ENCODE data around the gene TEK. TPM values are rescaled to one million over a fixed set of nuclear protein-coding genes. Genes with fewer than 3 reads are reported as not detected.
A peak's percentile ranks its signal among the peaks of the same experiment; 100 is the strongest.

TEK gene
- total RNA-seq, 1 donor = 8.3 TPM

GRCh38 chr9:27094640-27095298 lies 14.3 kb upstream of the TEK start:
- DNase-seq (ENCODE audit: insufficient read length, low spot score, missing footprints) = peak; percentile 91
- Histone ChIP-seq H2AFZ (ENCODE audit: low read length) (peak overlapping the region; percentile 15), H3K36me3 (ENCODE audit: insufficient read depth, low read length) (no peaks in the 10 kb centered on the region), H3K4me3 (ENCODE audit: insufficient read depth, low read length) (peak overlapping the region; percentile 16), H3K27ac (ENCODE audit: low read depth, low read length) (peak overlapping the region; percentile 65), H3K4me1 (ENCODE audit: insufficient read depth, low read length) (peaks cover 38% of the 10 kb centered on the region), H3K9me3 (ENCODE audit: low read depth, low read length) (no peaks in the 10 kb centered on the region), H3K27me3 (ENCODE audit: insufficient read depth, low read length) (no peaks in the 10 kb centered on the region), H3K79me2 (ENCODE audit: insufficient read depth, low read length) (no peaks in the 10 kb centered on the region), H4K20me1 (ENCODE audit: insufficient read depth, low read length) (no peaks in the 10 kb centered on the region), H3K4me2 (ENCODE audit: insufficient read depth, low read length) (peak overlapping the region; percentile 63)
- TF ChIP-seq, protein P1, sequence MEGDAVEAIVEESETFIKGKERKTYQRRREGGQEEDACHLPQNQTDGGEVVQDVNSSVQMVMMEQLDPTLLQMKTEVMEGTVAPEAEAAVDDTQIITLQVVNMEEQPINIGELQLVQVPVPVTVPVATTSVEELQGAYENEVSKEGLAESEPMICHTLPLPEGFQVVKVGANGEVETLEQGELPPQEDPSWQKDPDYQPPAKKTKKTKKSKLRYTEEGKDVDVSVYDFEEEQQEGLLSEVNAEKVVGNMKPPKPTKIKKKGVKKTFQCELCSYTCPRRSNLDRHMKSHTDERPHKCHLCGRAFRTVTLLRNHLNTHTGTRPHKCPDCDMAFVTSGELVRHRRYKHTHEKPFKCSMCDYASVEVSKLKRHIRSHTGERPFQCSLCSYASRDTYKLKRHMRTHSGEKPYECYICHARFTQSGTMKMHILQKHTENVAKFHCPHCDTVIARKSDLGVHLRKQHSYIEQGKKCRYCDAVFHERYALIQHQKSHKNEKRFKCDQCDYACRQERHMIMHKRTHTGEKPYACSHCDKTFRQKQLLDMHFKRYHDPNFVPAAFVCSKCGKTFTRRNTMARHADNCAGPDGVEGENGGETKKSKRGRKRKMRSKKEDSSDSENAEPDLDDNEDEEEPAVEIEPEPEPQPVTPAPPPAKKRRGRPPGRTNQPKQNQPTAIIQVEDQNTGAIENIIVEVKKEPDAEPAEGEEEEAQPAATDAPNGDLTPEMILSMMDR (IDR thresholded peaks at IDR 0.05; ENCODE audit: extremely low read depth, low read depth, low read length) = no peak

DNA sequence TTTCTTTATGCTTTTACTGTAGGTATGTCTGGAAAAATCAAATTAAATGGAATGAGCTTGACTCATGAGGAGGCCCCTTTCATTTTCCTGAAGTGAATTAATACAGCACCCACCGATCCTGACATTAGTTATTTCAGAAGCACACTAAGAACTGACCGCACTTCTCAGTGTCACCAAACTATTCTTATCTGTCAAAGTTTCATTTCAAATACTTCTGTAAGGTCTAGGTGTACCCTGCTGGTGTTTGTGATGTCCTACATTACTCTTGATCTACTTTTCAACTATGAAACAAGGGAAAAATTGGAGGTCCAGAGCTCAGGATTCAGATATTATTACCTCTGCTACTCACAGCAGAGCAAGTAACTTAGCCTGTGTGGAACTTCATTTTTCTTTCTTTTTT lies 1.8 kb upstream of the TEK start:
- Histone ChIP-seq H3K79me2 (ENCODE audit: insufficient read depth, low read length) (peaks cover 2% of the 10 kb centered on the region), H3K4me1 (ENCODE audit: insufficient read depth, low read length) (peaks cover 25% of the 10 kb centered on the region), H2AFZ (ENCODE audit: low read length) (no peak overlapping the region), H4K20me1 (ENCODE audit: insufficient read depth, low read length) (no peaks in the 10 kb centered on the region), H3K9me3 (ENCODE audit: low read depth, low read length) (no peaks in the 10 kb centered on the region), H3K36me3 (ENCODE audit: insufficient read depth, low read length) (no peaks in the 10 kb centered on the region), H3K4me3 (ENCODE audit: insufficient read depth, low read length) (no peak overlapping the region), H3K4me2 (ENCODE audit: insufficient read depth, low read length) (no peak overlapping the region), H3K27me3 (ENCODE audit: insufficient read depth, low read length) (no peaks in the 10 kb centered on the region), H3K27ac (ENCODE audit: low read depth, low read length) (no peak overlapping the region)
- no peak for DNase-seq (ENCODE audit: insufficient read length, low spot score, missing footprints)
- TF ChIP-seq, protein P1 (IDR thresholded peaks at IDR 0.05; ENCODE audit: extremely low read depth, low read depth, low read length) = no peak

DNA sequence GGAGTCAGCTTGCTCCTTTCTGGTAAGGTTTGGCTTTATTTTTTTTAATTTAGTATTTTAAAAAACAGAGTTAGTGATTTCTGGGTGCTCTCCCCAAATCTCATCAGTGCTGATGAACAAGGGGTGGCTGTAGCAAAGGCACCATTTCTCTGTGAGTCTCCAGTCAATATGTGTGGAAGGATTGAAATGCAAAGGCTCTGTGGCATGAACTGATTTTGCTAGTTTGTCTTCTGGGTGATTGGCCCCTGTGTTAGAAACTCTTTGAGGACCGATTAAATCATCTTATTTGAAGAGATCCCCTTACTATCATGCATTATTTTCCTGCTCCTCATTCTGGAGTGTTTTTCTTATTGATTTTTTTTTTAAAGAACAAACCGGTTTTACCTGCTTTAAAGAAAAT lies 596 bp downstream of the TEK start:
- TF ChIP-seq, protein P1 (IDR thresholded peaks at IDR 0.05; ENCODE audit: extremely low read depth, low read depth, low read length) = no peak
- Histone ChIP-seq H3K36me3 (ENCODE audit: insufficient read depth, low read length) (no peaks in the 10 kb centered on the region), H3K4me3 (ENCODE audit: insufficient read depth, low read length) (peak overlapping the region; percentile 69), H3K27ac (ENCODE audit: low read depth, low read length) (peak overlapping the region; percentile 72), H3K79me2 (ENCODE audit: insufficient read depth, low read length) (peaks cover 2% of the 10 kb centered on the region), H2AFZ (ENCODE audit: low read length) (peak overlapping the region; percentile 87), H4K20me1 (ENCODE audit: insufficient read depth, low read length) (no peaks in the 10 kb centered on the region), H3K4me1 (ENCODE audit: insufficient read depth, low read length) (peaks cover 25% of the 10 kb centered on the region), H3K4me2 (ENCODE audit: insufficient read depth, low read length) (peak overlapping the region; percentile 88), H3K27me3 (ENCODE audit: insufficient read depth, low read length) (no peaks in the 10 kb centered on the region), H3K9me3 (ENCODE audit: low read depth, low read length) (no peaks in the 10 kb centered on the region)
- DNase-seq (ENCODE audit: insufficient read length, low spot score, missing footprints) = no peak

DNA sequence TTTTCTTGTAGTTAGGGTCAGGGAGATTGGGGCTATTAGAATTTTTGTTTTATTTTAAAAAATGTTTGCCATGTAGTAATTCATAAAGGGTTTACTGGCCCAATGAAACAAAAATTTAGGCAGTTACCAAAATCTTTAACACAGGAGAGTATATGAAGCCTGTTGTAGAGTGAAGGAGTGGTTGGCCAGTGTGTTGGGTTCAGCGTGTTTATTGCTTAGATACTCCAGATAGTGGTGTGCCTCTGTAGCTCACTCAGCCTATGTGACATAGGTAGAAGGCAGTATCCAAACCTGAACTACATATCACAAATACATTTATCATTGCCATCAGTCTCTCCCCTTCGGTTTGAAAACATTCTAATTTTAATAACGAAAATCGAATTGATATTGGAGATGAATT lies 1.2 kb downstream of the TEK start:
- peak overlapping the region; percentile 35 for H3K27ac ChIP-seq (ENCODE audit: low read depth, low read length)
- H4K20me1 ChIP-seq (ENCODE audit: insufficient read depth, low read length) = no peaks in the 10 kb centered on the region
- H3K79me2 ChIP-seq (ENCODE audit: insufficient read depth, low read length) = peaks cover 2% of the 10 kb centered on the region
- peak overlapping the region; percentile 54 for H3K4me3 ChIP-seq (ENCODE audit: insufficient read depth, low read length)
- H3K4me1 ChIP-seq (ENCODE audit: insufficient read depth, low read length) = peaks cover 25% of the 10 kb centered on the region
- no peaks in the 10 kb centered on the region for H3K36me3 ChIP-seq (ENCODE audit: insufficient read depth, low read length)
- H2AFZ ChIP-seq (ENCODE audit: low read length) = peak overlapping the region; percentile 23
- DNase-seq (ENCODE audit: insufficient read length, low spot score, missing footprints) = no peak
- no peaks in the 10 kb centered on the region for H3K27me3 ChIP-seq (ENCODE audit: insufficient read depth, low read length)
- no peaks in the 10 kb centered on the region for H3K9me3 ChIP-seq (ENCODE audit: low read depth, low read length)
- TF ChIP-seq, protein P1 (IDR thresholded peaks at IDR 0.05; ENCODE audit: extremely low read depth, low read depth, low read length) = no peak
- H3K4me2 ChIP-seq (ENCODE audit: insufficient read depth, low read length) = peak overlapping the region; percentile 88
